Activated CD4-positive, alpha-beta T cell treated with anti-CD3 and anti-CD28 coated beads, Interleukin-2, amount 10 ng/mL, durations not matched to agents 7 days and 5 days (primary cell): ENCODE data around the gene FRS2. TPM values are rescaled to one million over a fixed set of nuclear protein-coding genes. Genes with fewer than 3 reads are reported as not detected.

Source experiments
- CTCF ChIA-PET: fragments of 350-600 bp; sonication (Branson Sonifier 250); formaldehyde crosslinking; loops from one replicate; lab custom pipeline; 2021; ENCODE audit warnings: antibody characterized with exemption; lab: Charles Lee
- POLR2A ChIA-PET: fragments of 350-600 bp; sonication (Branson Sonifier 250); formaldehyde crosslinking; loops from one replicate; lab custom pipeline; 2021; ENCODE audit warnings: antibody characterized with exemption; lab: Charles Lee
- DNase-seq: peaks from one replicate; pipeline ENCODE4 v3.0.0-alpha.2; 2020
- H3K27ac Mint-ChIP-seq: one replicate; pipeline ENCODE4 v1.8.0; 2021; ENCODE audit warnings: mild to moderate bottlenecking, moderate library complexity, mixed read lengths
- H3K27me3 Mint-ChIP-seq: one replicate; pipeline ENCODE4 v1.8.0; 2021; ENCODE audit warnings: mixed read lengths
- H3K36me3 Mint-ChIP-seq: one replicate; pipeline ENCODE4 v1.8.0; 2021; ENCODE audit warnings: low read depth, mixed read lengths
- H3K4me1 Mint-ChIP-seq: one replicate; pipeline ENCODE4 v1.8.0; 2021; ENCODE audit warnings: mixed read lengths
- H3K4me3 Mint-ChIP-seq: one replicate; pipeline ENCODE4 v1.8.0; 2021; ENCODE audit warnings: mild to moderate bottlenecking, moderate library complexity, mixed read lengths
- H3K9me3 Mint-ChIP-seq: one replicate; pipeline ENCODE4 v1.8.0; 2021; ENCODE audit warnings: mixed read lengths
- total RNA-seq, 2 experiments: library from RNA; stranded (reverse); gene quantifications; one replicate each; pipeline ENCODE4 v1.2.3, GENCODE V29; 2021

FRS2 gene
- total RNA-seq, 2 experiments from 2014 or later: 14.6 to 18.4 TPM

- ChIA-PET POLR2A (no interaction called here), CTCF (no interaction called here)
- Mint-ChIP-seq H3K4me3 (no peak overlapping the region), H3K27me3 (no peaks in the 10 kb centered on the region), H3K4me1 (no peaks in the 10 kb centered on the region), H3K9me3 (no peaks in the 10 kb centered on the region), H3K27ac (no peak overlapping the region), H3K36me3 (peaks cover 3% of the 10 kb centered on the region)
- DNase-seq: no peak
Measured at GRCh38 chr12:69556383-69556782, 86.2 kb downstream of the FRS2 start.

- peaks cover 2% of the 10 kb centered on the region for H3K4me1 Mint-ChIP-seq
- ChIA-PET POLR2A (no interaction called here), CTCF (interaction anchor here (0.8 to 1.6 kb wide), 3 partner anchors 8 to 16 kb away, joined by 3 to 6 read pairs (median 4); no protein-coding TSS in a partner anchor)
- H3K36me3 Mint-ChIP-seq: peaks cover 2% of the 10 kb centered on the region
- H3K9me3 Mint-ChIP-seq: no peaks in the 10 kb centered on the region
- no peaks in the 10 kb centered on the region for H3K27me3 Mint-ChIP-seq
- no peak overlapping the region for H3K4me3 Mint-ChIP-seq
- H3K27ac Mint-ChIP-seq: no peak overlapping the region
- DNase-seq: no peak
Measured at GRCh38 chr12:69563166-69563762, 93.1 kb downstream of the FRS2 start.

GRCh38 chr12:69566603-69567002, 96.4 kb downstream of the FRS2 start:
- Mint-ChIP-seq H3K9me3 (no peaks in the 10 kb centered on the region), H3K4me1 (peaks cover 2% of the 10 kb centered on the region), H3K36me3 (peaks cover 3% of the 10 kb centered on the region), H3K27ac (no peak overlapping the region), H3K27me3 (no peaks in the 10 kb centered on the region), H3K4me3 (no peak overlapping the region)
- CTCF ChIA-PET: interaction anchor here (1.1 kb wide), 1 partner anchor 634 kb away, joined by 3 read pairs; no protein-coding TSS in a partner anchor
- POLR2A ChIA-PET: no interaction called here
- no peak for DNase-seq

DNA sequence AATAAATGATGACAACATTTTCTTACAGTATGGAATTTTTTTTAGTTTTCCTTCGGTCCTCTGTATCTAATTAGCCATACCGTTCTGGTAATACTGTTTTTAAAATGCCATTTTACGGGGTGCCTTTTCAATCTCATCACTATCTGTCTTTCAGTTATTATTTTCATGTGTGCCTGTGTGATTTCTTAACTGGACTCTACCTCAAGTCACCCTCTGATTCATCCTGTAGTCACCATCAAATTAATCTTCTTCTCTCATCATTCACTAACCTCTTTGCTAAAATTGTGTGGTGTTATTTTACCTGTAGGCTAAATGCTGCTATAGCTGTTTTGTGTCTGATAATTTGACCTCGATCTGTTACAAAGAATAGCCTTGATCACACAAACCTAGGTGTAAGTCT, 99.0 kb downstream of the FRS2 start:
- Mint-ChIP-seq H3K27ac (no peak overlapping the region), H3K36me3 (peaks cover 15% of the 10 kb centered on the region), H3K4me1 (peaks cover 8% of the 10 kb centered on the region), H3K9me3 (no peaks in the 10 kb centered on the region), H3K4me3 (no peak overlapping the region), H3K27me3 (no peaks in the 10 kb centered on the region)
- POLR2A ChIA-PET: no interaction called here
- CTCF ChIA-PET: interaction anchor here (1.1 to 1.5 kb wide), 2 partner anchors 212 to 412 kb away, joined by 3 to 4 read pairs; no protein-coding TSS in a partner anchor
- DNase-seq: no peak

DNA sequence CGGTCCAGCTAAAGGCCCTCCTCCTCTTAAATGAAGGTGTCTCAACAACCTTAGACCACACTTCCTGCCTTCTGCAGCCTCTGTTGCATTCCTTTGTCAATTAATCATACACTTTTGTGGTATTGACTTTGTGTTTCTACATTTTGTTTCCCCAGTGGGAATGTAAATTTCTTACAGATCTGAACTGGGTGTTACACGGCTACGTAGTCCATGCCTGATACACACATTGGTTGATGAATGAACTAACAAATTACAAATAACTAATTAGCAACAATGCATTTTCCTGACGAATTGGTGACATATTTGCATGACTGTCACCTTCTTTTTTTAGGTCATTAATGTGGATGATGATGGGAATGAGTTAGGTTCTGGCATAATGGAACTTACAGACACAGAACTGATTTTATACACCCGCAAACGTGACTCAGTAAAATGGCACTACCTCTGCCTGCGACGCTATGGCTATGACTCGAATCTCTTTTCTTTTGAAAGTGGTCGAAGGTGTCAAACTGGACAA, 99.9 kb downstream of the FRS2 start:
- Mint-ChIP-seq H3K27ac (no peak overlapping the region), H3K9me3 (no peaks in the 10 kb centered on the region), H3K27me3 (no peaks in the 10 kb centered on the region), H3K4me1 (peaks cover 8% of the 10 kb centered on the region), H3K36me3 (peaks cover 21% of the 10 kb centered on the region), H3K4me3 (no peak overlapping the region)
- no peak for DNase-seq
- ChIA-PET POLR2A (no interaction called here), CTCF (interaction anchor here (0.7 to 2.0 kb wide), 8 partner anchors 10 to 1461 kb away, joined by 3 to 13 read pairs (median 4); partner anchors contain the start of gene LRRC10)

DNA sequence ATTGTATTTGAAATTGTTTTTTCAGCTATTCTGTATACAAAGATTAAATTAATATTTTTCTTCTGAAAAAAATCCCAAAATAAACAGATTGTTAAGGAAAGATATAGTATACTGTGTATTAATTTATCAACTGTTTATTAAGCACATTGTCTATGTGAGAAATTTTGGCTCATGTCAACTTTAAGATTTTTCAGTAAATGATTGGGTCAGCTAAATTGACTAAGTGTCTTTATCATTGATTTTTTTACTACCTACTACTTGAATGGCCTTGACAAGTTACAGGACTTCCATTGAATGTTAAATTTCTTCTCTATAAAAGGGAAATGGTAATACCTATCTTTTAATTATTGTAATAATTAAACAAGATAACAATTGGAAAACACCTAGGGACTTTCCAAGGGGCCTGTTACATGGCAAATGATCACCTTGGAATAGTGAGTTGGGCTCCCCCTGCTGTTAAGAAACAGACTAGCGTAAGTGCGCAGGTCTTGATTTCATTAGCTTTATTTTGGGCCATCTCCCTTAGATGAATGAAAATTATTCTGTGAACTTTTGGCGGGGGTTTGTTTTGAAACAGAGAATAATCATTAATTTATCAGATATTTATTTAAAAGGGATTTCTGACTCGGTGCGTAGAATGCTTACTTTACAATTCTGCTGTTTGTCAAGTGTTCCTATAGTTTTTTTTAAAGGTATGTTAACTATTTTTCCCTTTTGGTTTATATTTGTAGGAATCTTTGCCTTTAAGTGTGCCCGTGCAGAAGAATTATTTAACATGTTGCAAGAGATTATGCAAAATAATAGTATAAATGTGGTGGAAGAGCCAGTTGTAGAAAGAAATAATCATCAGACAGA, 100.6 kb downstream of the FRS2 start:
- H3K27ac Mint-ChIP-seq: no peak overlapping the region
- DNase-seq: peak; percentile 65
- H3K27me3 Mint-ChIP-seq: no peaks in the 10 kb centered on the region
- H3K9me3 Mint-ChIP-seq: no peaks in the 10 kb centered on the region
- peaks cover 8% of the 10 kb centered on the region for H3K4me1 Mint-ChIP-seq
- POLR2A ChIA-PET: no interaction called here
- H3K36me3 Mint-ChIP-seq: peaks cover 25% of the 10 kb centered on the region
- no peak overlapping the region for H3K4me3 Mint-ChIP-seq
- CTCF ChIA-PET: interaction anchor here (0.7 to 2.0 kb wide), 9 partner anchors 9 to 1462 kb away, joined by 3 to 13 read pairs (median 4); partner anchors contain the start of gene LRRC10

- Mint-ChIP-seq H3K36me3 (peaks cover 25% of the 10 kb centered on the region), H3K4me3 (no peak overlapping the region), H3K27me3 (no peaks in the 10 kb centered on the region), H3K27ac (no peak overlapping the region), H3K9me3 (no peaks in the 10 kb centered on the region), H3K4me1 (peaks cover 6% of the 10 kb centered on the region)
- ChIA-PET CTCF (interaction anchor here (0.8 kb wide), 1 partner anchor 147 kb away, joined by 3 read pairs; no protein-coding TSS in a partner anchor), POLR2A (no interaction called here)
- DNase-seq: no peak
Measured at GRCh38 chr12:69575346-69575745, 105.2 kb downstream of the FRS2 start.

GRCh38 chr12:69578283-69578682, 108.1 kb downstream of the FRS2 start:
- Mint-ChIP-seq H3K4me3 (no peak overlapping the region), H3K9me3 (no peaks in the 10 kb centered on the region), H3K27me3 (no peaks in the 10 kb centered on the region), H3K27ac (no peak overlapping the region), H3K4me1 (peaks cover 6% of the 10 kb centered on the region), H3K36me3 (peaks cover 16% of the 10 kb centered on the region)
- ChIA-PET POLR2A (no interaction called here), CTCF (interaction anchor here (1.4 kb wide), 1 partner anchor 11 kb away, joined by 3 read pairs; no protein-coding TSS in a partner anchor)
- no peak for DNase-seq

- no peak for DNase-seq
- ChIA-PET POLR2A (no interaction called here), CTCF (interaction anchor here (0.6 to 2.8 kb wide), 4 partner anchors 8 to 16 kb away, joined by 3 to 13 read pairs (median 5); no protein-coding TSS in a partner anchor)
- H3K27me3 Mint-ChIP-seq: no peaks in the 10 kb centered on the region
- H3K9me3 Mint-ChIP-seq: no peaks in the 10 kb centered on the region
- H3K36me3 Mint-ChIP-seq: peaks cover 13% of the 10 kb centered on the region
- peaks cover 3% of the 10 kb centered on the region for H3K4me1 Mint-ChIP-seq
- no peak overlapping the region for H3K27ac Mint-ChIP-seq
- H3K4me3 Mint-ChIP-seq: no peak overlapping the region
Measured at GRCh38 chr12:69579029-69579428, 108.8 kb downstream of the FRS2 start.

- Mint-ChIP-seq H3K4me3 (no peak overlapping the region), H3K27ac (no peak overlapping the region), H3K36me3 (peaks cover 5% of the 10 kb centered on the region), H3K4me1 (peaks cover 5% of the 10 kb centered on the region), H3K27me3 (no peaks in the 10 kb centered on the region), H3K9me3 (no peaks in the 10 kb centered on the region)
- ChIA-PET CTCF (interaction anchor here (1.0 to 2.8 kb wide), 3 partner anchors 9 to 220 kb away, joined by 3 to 13 read pairs (median 3); no protein-coding TSS in a partner anchor), POLR2A (no interaction called here)
- DNase-seq: no peak
Measured at GRCh38 chr12:69580074-69580473, 109.9 kb downstream of the FRS2 start.

DNA sequence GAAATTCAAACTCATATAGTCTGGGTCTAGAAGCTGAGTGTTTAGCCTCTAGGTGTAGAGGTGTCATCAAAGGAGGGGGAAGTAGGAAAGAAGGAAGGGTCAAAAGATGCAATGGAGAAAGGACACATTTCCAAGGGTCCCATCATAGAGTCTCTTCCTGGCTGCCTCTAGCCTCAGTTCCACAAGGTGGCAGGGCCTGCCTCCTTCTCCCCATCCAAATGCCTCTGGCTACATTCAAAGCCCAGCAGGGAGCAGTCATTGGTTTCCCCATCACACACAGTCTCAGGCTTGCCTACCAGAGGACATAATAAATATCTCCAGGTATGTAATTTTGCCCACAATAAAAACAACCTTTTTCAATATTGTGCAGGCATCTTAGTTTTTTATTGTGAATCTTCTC, 113.0 kb downstream of the FRS2 start:
- Mint-ChIP-seq H3K4me3 (no peak overlapping the region), H3K36me3 (peaks cover 12% of the 10 kb centered on the region), H3K4me1 (peaks cover 10% of the 10 kb centered on the region), H3K27me3 (no peaks in the 10 kb centered on the region), H3K9me3 (no peaks in the 10 kb centered on the region), H3K27ac (no peak overlapping the region)
- POLR2A ChIA-PET: no interaction called here
- CTCF ChIA-PET: interaction anchor here (0.9 kb wide), 1 partner anchor 12 kb away, joined by 3 read pairs; no protein-coding TSS in a partner anchor
- DNase-seq: no peak

DNA sequence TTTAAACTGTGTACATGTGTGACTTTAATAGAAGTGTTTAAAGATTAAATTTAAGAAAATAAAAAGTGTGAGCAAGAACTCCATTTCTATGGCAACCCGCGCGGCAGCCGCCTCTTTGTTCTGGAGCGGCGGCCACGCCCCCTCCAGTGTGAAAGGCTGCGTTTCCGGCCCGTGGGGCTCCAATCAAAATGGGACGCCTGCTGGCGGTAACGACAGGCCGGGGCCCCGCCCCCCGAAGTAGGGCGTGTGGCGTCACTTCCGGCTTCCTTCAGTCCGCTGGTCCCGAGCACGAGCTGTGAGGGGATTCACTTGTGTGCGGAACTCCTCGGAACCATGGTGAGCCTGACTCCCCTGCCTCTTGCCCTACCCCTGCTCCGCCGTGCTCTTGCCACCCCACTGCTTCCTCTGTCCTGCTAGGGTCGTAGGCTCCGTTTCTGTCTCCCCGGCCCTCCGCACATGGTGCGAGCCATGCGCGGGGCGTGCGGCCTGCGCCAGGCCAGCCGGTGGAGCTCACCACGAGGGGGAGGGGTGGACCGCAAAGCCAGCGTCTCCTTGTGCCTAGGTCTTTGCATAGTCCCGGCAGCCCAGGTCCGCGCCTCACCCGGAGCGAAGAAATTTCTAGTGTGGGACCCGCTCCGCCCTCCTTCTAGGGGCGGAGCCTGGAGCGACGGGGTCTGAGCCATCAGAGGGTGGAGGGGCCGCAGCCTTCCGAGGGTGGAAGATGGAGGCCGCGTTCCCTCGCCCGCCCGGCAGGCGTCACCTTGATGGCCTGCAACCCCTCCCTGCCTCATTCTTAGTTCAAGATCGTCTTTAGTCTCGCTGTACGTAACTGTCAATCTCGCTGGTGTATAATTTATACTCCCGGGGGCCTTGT, 115.2 kb downstream of the FRS2 start, which contains the start of gene CCT2:
Gene CCT2, plus strand, starts transcription at position 271 of the 874 bp plus-strand sequence. Its CDS starts 63 bp downstream, at position 334.
- no peaks in the 10 kb centered on the region for H3K27me3 Mint-ChIP-seq
- H3K4me1 Mint-ChIP-seq: peaks cover 17% of the 10 kb centered on the region
- H3K9me3 Mint-ChIP-seq: no peaks in the 10 kb centered on the region
- POLR2A ChIA-PET: interaction anchor here (0.6 kb wide), 1 partner anchor 228 kb away, joined by 3 read pairs; no protein-coding TSS in a partner anchor
- CTCF ChIA-PET: no interaction called here
- peak; percentile 97 for DNase-seq
- H3K4me3 Mint-ChIP-seq: peak within 1 kb of the TSS; percentile 87
- H3K27ac Mint-ChIP-seq: peak within 1 kb of the TSS; percentile 96
- peaks cover 29% of the 10 kb centered on the region for H3K36me3 Mint-ChIP-seq
